ENCODE measurements around the gene PNMA6F.

DNA sequence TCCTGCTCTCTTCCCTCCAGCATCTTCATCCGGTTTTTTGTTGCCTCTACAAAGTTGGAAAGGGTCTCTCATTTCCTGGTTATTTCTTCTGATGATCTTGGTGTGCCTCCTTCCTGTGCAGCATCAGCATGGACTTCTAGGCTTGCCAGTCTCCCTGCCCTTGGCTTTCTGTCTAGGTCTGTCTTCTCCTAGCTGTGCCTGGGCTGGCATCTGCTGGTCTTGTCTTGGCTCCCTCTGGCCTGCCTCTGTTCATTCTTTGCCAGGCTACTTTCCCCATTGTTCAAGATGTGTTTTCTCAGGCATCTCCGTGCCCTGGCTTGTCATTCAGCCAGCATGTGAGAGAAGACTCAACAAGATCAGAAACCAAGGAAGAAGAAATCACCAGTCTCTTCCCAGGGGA lies 22.1 kb upstream of the PNMA6F start:
- TF ChIP-seq, protein P1, sequence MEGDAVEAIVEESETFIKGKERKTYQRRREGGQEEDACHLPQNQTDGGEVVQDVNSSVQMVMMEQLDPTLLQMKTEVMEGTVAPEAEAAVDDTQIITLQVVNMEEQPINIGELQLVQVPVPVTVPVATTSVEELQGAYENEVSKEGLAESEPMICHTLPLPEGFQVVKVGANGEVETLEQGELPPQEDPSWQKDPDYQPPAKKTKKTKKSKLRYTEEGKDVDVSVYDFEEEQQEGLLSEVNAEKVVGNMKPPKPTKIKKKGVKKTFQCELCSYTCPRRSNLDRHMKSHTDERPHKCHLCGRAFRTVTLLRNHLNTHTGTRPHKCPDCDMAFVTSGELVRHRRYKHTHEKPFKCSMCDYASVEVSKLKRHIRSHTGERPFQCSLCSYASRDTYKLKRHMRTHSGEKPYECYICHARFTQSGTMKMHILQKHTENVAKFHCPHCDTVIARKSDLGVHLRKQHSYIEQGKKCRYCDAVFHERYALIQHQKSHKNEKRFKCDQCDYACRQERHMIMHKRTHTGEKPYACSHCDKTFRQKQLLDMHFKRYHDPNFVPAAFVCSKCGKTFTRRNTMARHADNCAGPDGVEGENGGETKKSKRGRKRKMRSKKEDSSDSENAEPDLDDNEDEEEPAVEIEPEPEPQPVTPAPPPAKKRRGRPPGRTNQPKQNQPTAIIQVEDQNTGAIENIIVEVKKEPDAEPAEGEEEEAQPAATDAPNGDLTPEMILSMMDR (IDR thresholded peaks at IDR 0.05), result no peak
- TF ChIP-seq POLR2A (IDR thresholded peaks at IDR 0.05) (no peak), EP300 (IDR thresholded peaks at IDR 0.05) (no peak)

All from upper lobe of left lung (tissue), 4 donors.